GM21390 (cell line): ENCODE results near the gene SLC9A9.

Experiments
- ATAC-seq: cut with Tn5 transposase; IDR thresholded peaks from one replicate; pipeline ENCODE4 v1.9.1; 2021; ENCODE audit not compliant: unreplicated experiment

Gene SLC9A9

DNA sequence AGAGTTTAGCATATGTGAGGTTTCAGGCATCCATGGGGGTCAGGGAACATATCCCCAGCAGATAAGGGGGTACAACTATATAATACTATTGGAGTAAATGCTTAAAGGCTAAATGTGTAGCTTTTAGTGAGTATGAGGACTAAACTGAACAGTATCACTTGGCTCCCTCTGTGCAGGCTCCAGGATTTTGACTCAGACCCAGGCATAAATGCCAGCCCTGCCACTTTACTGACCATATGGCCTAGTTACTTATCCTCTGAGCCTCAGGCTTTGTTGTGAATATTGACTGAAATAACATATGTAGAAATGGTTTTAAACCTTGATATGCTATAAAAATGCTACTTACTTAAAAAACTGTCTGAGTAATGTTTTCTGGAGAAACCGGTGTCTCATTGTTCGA lies 577.1 kb downstream of the SLC9A9 start:
- ATAC-seq = no peak

DNA sequence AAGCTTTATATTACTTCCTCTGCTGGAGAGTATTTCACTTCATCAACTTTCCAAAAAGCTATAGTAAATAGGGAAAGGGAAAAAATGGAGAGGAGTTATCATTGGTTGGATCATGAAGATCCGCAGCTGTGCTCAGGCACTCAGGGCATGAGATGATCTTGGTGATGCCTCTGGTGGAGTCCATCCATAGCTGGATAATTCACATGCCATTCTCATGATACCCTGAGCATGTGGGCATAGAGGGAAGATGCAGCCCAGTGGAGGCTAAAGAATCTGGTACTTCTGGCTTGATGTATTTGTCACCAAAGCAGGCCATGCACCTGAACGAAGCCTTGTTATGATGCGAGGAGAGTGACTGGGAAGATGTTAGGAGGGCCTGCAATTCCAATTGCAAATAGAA lies 578.5 kb downstream of the SLC9A9 start:
- ATAC-seq = no peak

DNA sequence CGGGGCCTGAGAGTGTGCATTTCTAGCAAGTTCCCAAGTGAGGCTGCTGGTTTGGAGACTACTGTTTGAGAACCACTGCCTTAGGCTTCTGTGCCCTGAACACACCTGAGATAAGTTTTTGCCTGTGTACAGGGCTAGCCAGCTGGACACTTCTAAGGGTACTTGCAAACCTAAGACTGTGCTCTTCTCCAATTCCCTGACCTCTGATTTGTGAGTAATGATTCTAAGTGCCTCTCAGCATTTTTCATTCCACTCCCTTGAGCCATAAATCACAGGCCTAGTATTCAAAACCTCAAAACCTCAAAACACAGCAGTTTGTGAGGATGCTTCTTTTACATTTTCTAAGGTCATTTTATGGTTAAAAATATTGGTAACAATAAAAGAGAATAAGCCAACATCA lies 580.3 kb downstream of the SLC9A9 start:
- ATAC-seq = no peak

DNA sequence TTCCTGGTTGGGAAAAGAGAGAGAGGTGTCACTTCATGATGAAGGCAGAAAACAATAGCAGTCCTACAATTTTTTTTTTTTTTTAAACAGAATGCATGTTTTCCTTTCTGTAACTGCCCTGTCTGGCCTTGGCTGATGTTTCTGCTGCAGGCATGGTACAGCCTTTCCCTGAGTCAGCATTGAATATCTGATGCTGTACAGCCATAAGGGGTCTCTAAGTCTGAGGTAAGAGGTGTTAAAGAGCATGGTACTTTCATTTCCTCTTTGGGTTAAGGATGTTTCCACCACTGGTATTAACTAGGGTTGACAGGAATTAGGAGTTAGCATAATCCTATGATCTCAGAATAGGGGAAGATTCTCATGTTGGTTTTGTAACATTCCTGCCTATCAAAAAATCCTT lies 581.3 kb downstream of the SLC9A9 start:
- ATAC-seq = peak; percentile 78

DNA sequence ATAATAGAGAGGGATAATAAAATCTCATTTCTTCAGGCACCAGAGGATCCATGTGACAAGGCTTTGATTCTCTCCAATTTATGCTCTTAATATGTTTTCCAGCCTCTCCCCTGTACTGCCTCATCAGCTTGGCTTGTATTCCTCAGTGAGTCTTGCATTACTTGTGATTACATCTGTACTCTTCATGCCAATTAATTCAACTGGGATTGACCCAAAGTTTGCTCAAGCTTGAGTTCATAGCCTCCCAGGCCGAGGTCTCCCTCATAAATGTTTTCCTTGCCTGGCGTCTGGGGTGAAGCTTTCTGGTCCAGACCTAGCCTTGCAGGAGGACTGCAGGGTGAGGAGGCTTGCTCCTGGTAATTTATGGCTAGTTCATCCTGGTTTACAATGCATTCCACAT lies 581.8 kb downstream of the SLC9A9 start:
- ATAC-seq = no peak

DNA sequence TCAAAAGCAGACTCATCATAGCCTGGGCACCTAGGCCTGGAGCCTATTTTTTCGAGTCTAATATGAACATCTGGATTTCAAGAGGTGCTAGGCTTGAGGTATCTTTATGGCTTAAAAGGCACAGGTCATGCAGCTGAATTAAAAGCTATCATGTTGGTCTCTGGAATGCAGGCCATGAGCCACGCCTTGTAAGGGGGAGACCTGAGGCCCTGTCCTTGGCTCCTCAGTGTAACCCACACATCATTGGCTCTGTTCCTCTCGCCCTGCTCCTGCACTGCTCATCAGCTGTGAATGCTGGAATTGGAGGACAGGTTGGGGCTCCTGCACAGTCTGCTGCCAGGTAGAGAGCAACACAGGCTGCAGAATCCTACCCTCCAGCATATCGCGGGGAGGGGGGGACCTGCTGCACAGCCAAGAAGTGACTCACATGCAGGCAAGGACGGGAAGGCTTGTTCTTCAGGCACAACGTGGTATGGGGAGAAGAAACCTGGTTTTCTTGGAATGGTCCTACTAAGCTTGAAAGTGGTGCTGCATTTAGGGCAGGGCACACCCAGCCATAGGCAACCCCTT lies 582.7 kb downstream of the SLC9A9 start:
- no peak for ATAC-seq

DNA sequence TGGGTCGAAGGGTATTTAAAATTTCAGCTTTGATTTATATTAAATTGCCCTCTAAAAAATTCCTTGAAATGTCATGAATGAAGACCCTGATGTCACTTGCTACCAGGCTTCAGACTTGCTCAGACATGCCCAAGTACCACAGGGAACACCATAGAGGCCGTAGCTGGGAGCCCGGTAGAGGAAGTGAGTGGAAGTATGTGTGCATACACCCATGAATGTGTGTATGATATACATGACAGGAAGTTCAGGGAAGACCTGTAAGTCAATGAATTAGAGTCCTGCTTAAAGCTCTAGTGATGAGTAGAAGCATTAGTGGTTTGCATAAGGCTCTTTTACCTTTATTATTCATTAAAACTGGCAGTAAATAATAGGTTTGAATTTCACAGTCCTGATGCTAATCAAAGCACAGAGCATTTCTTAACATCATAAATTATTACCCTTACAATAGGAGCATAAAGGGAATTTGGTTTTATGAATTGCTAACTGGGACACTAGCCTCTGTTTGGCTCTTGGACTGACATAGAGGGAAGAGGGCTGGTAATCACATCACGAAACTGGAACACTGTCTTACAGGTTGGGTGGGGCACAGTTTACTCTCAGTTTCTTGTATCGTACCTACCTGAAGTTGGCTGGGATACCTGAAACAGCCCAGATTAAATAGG lies 584.3 kb downstream of the SLC9A9 start:
- no peak for ATAC-seq

DNA sequence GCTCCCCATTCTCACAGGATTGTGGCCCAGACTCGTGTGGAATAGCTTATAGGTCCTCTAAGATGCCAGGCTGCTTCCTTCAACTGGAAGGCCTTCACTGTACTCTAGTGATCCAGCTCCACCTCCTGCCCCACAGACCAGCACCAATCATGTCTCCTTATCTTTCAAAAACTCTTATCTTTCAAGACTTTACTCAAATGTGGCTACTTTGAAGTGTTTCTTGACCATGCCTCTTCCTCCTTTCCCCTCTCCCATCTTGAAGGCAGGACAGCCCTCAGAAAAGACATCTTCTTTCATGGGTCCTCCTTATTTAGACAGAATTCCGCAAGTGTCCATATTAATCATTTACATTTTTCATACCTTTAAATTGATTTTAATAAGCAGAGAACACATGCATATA lies 586.4 kb downstream of the SLC9A9 start:
- ATAC-seq = no peak

DNA sequence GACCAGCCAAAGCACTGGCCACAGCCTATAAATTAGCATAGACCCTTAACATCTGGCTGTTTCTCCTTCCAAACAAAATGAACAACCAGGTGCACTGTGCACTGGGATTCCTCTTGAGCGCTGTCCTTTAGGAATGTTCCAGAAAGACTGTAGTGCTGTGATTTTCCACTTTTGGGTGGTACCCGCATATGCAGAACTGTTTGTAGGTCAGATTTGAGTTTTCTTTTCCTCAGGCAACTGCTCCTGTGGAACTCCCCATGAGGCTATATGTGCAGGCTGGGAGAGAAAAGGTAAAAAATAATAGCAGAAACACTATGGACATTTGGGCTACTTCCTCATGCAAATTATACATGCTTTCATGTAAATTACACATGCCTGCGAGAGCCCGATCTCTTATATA lies 589.6 kb downstream of the SLC9A9 start:
- no peak for ATAC-seq

DNA sequence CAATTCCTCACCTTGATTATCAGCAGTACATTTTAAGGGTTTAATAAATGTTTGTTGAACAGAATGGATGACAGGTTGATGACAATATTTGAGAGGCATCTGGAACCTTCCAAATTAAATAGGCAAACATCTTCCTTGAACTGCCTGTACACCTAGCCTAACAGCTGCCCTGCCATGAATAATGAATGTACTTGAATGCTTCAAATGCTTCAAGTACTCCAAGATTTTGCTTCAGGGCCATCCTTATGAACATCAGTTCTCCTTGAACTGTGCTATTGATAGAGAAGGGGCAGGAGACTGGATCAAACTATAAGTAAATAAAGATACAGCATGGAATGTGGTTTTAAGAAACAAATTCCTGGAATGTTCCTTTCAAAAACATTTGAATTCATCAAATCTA lies 591.9 kb downstream of the SLC9A9 start:
- no peak for ATAC-seq

DNA sequence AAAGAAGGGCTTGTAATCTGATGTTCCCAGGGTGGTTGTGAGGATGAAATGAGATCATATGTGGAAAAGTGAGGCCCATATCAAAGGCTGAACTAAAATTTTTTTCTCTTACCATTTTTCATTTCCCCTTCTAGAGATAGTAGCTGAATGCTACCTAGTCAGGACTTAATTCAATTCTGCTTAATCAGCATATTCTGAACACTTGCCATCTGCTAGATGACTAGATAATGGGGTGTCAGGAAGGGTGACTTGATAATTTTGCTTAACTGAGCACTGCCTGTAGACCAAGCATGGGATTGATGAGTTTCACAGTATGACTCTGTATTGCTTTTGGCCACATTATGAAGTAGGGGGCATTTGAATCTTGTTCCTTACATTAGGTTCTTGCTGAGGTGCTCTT lies 592.5 kb downstream of the SLC9A9 start:
- no peak for ATAC-seq

DNA sequence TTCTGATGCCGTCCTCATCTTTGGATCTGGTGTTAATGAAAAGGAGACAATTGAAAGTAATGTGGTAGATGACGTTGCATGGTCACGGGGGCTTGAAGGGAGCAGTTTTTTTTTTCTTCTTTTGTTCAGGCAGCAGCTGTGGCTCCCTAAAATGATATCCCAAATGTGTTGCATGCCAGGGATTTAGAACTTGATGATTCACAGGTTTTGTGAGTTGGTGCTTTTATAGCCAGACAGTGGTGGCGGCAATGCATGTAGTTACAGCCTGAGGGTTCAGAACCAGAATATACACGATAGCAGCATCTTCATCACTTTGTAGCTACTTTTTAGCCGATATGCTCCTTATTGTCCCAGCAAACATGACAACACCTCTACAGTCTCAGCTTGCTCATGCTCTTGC lies 595.3 kb downstream of the SLC9A9 start:
- no peak for ATAC-seq

DNA sequence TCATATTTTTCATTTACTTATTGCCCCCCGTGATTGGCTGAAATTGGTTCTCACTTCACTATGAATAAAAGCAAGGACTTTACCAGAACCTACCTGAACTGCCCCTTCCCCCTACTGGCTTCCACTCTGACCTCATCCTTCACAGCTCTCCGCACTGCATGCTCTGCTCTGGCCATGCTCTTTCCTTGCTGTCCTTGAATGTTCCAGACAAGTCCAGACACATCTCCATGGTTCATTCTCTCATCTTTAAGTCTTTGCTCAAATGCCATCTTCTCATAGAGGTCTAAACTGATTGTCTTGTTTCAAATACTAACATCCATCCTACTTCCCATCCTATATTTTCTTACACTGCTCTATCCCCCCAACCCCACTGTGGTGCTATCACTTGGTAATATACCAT lies 599.3 kb downstream of the SLC9A9 start:
- no peak for ATAC-seq

DNA sequence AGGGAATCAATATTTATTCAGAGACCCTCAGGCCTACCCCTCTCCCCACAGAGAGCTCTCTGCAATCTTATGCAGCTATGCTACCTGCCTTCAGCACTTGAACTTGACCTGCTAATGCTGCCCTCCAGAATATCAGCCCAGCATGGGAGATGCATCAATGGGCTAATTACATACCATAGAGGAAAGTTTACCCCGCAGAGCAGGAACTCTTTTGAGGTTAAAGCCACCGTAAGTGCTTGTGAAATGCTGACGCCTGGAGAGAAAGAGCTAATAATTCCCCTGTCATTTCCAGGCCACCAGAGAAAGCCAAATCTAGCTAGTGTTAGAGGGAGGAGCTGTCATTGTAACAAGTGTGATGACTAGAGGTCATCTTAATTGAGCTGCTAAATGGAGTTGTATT lies 601.2 kb downstream of the SLC9A9 start:
- no peak for ATAC-seq

DNA sequence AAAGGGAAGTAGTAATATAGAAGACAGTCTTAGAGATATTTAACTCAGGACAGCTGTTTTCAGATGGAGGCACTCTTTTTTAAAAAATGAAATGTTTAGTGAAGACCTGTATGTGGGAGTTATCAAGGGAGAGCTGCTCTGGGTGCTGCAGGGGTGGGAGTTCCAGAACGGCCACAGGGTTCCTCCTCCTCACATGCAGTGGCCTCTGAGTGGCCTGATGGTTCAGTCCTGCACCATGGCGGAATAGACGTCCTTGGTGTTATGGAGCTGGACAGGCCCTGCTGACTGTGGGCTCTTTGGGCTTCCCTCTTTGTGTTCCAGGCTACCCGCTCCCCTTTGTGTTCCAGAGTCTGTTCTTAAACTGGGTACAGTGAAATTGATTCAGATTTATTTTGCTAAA lies 602.6 kb downstream of the SLC9A9 start:
- no peak for ATAC-seq

DNA sequence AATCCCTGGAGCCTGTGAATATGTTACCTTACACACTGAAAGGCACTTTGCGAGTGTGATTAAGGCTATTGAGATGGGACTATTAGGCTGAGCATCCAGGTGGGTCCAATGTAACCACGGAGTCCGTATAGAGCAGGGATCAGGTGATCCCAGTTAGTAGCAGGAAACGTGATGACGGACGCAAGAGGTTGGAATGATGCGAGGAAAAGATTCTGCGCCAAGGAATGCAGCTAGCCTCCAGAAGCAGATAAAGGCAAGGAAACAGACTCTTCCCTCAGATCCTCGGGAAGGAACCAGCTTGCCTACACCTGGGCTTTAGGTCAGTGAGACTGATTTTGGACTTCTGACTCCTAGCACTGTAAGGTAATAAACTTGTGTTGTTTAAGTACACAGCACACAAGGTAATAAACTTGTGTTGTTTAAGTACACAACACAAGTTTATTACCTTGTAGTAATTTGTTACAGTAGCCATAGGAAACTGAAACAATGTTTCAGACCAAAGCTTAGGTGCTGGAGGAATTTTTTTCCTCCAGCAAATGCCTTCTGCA lies 603.7 kb downstream of the SLC9A9 start:
- ATAC-seq = no peak

DNA sequence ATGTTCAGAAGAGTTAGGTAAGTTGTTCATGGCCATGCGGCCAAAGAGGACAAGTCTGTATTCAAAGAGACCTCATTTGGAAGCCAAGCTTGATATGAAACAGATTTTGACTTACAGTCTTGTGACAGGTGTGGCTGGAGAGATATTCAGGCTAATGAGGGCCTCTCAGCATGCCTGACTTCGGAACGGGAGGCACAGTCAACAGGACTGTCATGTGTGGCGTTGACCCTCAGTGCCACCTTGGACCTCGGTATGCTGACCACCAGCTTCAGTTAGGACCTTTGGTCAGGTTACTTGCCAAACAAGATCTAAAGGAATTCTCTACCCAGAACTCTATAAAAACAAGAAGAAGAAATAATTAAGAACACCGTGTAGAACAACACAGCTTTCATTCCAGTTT lies 604.6 kb downstream of the SLC9A9 start:
- ATAC-seq = no peak

DNA sequence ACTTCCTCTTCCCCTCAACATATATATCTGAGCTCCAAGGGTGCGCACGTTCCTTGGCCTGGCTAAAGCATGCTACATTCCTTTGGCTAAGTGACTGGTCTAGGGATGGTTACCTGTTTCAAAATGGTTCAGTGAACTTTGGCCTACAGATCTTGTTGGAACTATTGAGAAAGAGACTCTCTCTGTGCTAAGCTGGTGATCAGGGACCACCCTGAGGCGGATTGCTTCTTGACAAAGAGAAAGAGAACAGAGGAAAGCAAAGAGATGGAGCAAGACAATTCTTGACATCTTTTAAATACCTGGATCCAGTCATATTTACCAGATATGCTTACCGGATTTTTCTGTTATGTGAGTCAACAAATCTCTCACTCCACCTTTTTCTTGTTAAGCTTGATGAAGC lies 605.6 kb downstream of the SLC9A9 start:
- ATAC-seq = no peak

DNA sequence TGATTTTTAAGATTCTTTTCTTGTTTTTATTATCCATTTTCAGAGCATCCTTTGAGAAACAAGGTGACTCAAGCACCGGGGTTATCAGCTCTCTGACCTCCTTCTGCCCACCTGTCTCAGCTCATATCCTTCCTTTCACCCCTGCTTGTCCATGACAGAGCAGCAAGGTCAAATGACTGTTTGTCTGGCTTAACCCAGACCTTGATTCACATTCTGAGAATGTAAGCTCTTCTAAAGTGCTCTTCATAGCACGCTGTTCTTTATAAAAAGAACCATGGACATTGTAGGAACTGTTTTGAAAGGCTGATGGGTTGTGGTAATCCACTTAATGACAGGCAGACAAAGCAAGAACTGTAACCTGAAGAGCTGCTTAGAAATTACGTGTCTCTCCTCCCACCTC lies 606.2 kb downstream of the SLC9A9 start:
- ATAC-seq = no peak

DNA sequence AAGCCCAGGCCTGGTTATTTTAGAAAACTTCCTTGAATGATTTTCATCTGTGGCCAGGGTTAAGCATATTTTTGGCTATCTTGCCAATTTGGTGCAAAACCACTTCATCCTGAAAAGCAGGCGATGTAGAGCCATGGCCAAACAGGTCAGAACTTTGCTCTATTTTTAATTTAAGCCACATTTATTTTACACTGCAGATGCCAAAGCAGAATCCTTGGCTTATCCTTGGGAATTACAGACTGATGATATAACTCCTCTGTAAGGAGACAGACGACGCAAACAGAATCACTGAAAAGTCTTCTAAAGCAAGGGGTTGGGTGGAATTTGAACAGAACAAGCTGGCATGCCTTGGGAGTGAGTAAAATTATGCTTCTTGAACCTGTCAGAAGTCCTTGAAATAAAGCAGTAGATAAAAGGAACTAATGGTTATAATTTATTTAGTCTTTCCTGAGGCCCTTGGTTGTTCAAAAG lies 606.8 kb downstream of the SLC9A9 start:
- ATAC-seq = no peak

DNA sequence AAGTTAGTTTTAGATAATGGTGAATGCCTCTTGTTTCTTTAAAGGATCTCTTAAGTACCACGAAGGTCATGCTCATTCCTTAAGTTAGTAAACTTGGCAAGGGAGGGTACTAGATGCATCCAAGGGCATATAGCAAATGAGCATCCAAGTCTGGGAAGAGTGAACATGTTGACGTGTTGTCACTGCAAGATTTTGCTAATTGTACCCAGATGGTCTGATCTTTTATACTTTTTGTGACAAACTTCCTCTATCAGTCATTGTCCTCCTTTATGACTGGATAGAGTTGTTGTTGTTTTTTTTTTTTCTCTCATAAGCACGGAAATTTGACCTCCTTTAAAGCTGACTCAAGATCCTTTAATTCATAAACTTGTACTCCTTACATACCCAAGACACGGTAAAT lies 607.4 kb downstream of the SLC9A9 start:
- ATAC-seq = no peak

DNA sequence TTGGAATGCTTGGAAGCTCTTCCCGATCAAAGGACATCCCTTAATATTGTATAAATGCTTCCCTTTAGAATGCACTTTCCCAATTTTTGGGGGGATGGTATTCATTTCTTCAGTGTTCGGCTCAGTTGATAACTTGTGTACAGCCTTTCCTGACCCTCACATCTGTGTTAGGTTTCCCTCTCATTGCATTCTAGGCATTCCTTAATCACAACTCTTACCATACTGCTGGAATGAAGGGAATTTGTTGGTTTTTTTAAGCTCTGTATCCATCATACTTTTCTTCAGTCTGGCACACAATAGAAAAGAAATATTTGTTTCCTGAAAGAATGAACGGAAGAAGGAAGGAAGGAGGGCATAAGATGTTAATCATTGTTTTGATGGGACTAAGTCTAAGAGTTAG lies 609.2 kb downstream of the SLC9A9 start:
- ATAC-seq = no peak

DNA sequence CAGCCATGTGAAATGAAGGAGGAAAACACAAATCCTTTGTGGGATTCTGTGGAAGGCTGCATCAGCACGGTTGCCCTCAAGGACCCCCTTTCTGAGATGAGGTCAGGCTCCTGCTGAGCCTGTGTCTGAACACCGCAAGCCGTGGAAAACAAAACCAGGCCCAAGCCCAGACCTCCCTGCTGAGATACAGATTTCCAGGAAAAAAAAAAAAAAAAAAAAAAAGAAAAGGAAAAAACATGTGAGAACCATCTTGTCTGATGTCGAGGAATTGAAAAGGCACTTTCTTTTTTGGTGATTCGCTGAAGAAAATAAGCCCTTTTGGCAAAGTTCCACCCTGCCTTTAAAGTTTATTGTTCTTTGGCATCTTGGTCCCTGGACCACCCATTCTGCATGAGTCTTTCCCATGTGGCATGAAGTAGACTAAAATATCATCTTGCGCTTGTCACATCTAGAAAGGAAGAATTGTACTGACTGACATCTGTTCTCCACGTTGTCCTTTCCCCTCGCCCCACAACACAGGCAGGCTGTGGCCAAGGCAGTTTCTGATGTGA lies 611.1 kb downstream of the SLC9A9 start:
- no peak for ATAC-seq
